Activated naive CD4-positive, alpha-beta T cell treated with anti-CD3 and anti-CD28 coated beads, Interleukin-2, amount 50 U/mL, for 72 hours (primary cell): ENCODE measurements around the gene RDH16. TPM values are rescaled to one million over a fixed set of nuclear protein-coding genes. Genes with fewer than 3 reads are reported as not detected.
"Not testable (repeated sequence)": the region's sequence is repeated elsewhere in the genome, so short reads cannot be mapped to it uniquely, and the experiment has no call there.

Experiments used
- ATAC-seq, 2 donors: fragments of 150-1000 bp; cut with Tn5 transposase; 2 replicates each; pipeline ENCODE4 v1.10.0; 2021; ENCODE audit warnings: mild to moderate bottlenecking in 2 of 2, moderate library complexity in 2 of 2
- DNase-seq, 2 donors: peaks; one replicate each; pipeline ENCODE4 v3.0.0; 2021 to 2022; ENCODE audit warnings: low spot score in 2 of 2
- H3K27ac Mint-ChIP-seq, 2 donors: one replicate each; pipeline ENCODE4 v1.8.0; 2022; ENCODE audit warnings: mild to moderate bottlenecking in 2 of 2, mixed read lengths in 2 of 2
- H3K36me3 Mint-ChIP-seq, 2 donors: one replicate each; pipeline ENCODE4 v1.8.0; 2022; ENCODE audit warnings: mixed read lengths in 2 of 2
- H3K9me3 Mint-ChIP-seq, 2 donors: one replicate each; pipeline ENCODE4 v1.8.0; 2022; ENCODE audit warnings: mixed read lengths in 2 of 2
- total RNA-seq, 2 donors: library from RNA; stranded (reverse); gene quantifications; one replicate each; pipeline ENCODE4 v1.2.3, GENCODE V29; 2022

RDH16 gene
- total RNA-seq, 2 donors from 2014 or later, result 0.29 to 0.93 TPM

DNA sequence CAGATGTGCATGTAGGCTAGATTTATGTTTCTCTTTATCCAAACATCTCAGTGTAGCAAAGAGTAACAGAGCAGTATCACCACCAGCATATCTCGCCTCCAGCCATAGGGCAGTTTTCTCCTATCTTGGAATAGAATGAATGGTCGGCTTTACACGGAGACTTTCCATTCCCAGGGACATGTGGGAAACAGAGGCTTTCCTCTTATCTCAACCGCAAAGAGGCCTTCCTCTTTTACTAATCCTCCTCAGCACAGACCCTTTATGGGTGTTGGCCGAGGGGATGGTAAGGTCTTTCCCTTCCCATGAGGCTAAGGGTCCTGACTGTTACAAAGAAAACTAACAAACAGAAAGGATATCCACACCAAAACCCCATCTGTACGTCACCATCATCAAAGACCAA lies 11.5 kb upstream of the RDH16 start:
- H3K27ac Mint-ChIP-seq, DNase-seq, ATAC-seq: not testable (repeated sequence)

DNA sequence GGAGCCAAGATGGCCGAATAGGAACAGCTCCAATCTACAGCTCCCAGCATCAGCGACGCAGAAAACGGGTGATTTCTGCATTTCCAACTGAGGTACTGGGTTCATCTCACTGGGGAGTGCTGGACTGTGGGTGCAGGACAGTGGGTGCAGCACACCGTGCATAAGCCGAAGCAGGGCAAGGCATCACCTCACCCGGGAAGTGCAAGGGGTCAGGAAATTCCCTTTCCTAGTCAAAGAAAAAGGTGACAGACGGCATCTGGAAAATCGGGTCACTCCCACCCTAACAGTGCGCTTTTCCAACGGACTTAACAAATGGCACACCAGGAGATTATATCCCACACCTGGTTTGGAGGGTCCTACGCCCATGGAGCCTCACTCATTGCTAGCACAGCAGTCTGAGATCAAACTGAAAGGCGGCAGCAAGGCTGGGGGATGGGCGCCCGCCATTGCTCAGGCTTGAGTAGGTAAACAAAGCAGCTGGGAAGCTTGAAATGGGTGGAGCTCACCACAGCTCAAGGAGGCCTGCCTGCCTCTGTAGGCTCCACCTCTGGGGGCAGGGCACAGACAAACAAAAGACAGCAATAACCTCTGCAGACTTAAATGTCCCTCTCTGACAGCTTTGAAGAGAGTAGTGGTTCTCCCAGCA lies 8.7 kb upstream of the RDH16 start:
- H3K27ac Mint-ChIP-seq, H3K9me3 Mint-ChIP-seq, DNase-seq, H3K36me3 Mint-ChIP-seq, ATAC-seq: not testable (repeated sequence)

More for the DNA sequence above, 11.5 kb upstream of the RDH16 start:
- not testable (repeated sequence) for H3K9me3 Mint-ChIP-seq, H3K36me3 Mint-ChIP-seq

DNA sequence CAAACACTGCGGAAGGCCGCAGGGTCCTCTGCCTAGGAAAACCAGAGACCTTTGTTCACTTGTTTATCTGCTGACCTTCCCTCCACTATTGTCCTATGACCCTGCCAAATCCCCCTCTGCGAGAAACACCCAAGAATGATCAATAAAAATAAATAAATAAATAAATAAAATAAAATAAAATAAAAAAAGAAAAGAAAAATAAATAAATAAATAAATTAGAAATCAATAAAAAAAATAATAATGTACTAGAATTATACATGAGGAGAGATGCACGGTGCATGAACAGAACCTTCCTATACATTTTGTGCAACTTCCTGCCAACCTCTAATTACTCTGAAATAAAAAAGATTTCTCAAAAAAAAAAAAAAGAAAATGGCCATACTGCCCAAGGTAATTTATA lies 7.7 kb upstream of the RDH16 start:
- DNase-seq, H3K27ac Mint-ChIP-seq, H3K9me3 Mint-ChIP-seq, H3K36me3 Mint-ChIP-seq, ATAC-seq: not testable (repeated sequence)

GRCh38 chr12:56963557-56963956 lies 6.1 kb upstream of the RDH16 start:
- DNase-seq, ATAC-seq, H3K9me3 Mint-ChIP-seq, H3K27ac Mint-ChIP-seq: not testable (repeated sequence)
- peaks cover 0 to 10% of the 10 kb centered on the region in 2 donors for H3K36me3 Mint-ChIP-seq

DNA sequence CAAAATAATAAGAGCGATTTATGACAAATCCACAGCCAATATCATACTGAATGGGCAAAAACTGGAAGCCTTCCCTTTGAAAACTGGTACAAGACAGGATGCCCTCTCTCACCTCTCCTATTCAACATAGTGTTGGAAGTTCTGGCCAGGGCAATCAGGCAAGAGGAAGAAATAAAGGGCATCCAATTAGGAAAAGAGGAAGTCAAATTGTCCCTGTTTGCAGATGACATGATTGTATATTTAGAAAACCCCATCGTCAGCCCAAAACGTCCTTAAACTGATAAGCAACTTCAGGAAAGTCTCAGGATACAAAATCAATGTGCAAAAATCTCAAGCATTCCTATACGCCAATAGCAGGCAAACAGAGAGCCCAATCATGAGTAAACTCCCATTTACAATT lies 4.8 kb upstream of the RDH16 start:
- not testable (repeated sequence) for ATAC-seq
- peaks cover 0 to 17% of the 10 kb centered on the region in 2 donors for H3K36me3 Mint-ChIP-seq

GRCh38 chr12:56958422-56958821 lies 1.0 kb upstream of the RDH16 start:
- peaks cover 3 to 9% of the 10 kb centered on the region in 2 donors for H3K9me3 Mint-ChIP-seq

More for the DNA sequence above, 4.8 kb upstream of the RDH16 start:
- DNase-seq, H3K27ac Mint-ChIP-seq, H3K9me3 Mint-ChIP-seq: not testable (repeated sequence)

DNA sequence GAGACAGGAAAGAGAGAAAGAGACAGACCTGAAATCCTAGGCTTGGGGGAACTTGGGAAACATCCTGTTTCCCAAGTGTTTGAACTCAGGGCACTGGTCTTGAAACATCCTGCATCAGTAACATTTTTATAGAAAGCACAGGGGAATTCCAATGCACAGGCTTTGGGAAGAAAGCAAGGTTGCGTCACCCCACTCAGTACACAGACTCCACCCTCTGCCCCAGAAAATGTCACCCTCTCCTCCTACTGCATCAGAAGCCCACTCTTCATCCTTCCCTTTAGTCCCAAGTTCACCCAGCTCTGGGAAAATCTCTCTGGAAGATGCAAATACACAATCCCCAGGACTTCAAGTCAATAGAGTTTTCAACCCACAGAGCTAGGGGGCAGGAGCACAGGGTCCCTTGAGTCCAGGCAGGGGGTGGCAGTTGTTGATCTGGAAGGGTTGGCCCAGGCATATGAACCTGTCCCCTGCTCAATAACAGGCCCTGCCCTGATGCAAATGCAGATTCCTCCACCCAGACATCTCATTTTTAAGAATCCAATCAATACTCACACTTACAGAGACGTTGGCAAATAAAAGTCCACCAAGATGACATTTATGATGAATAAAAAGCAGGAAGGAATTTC lies 1.7 kb downstream of the RDH16 start:
- Mint-ChIP-seq H3K36me3 (peaks cover 0 to 17% of the 10 kb centered on the region in 2 donors), H3K27ac (peak overlapping the region in 1 of 2 donors; percentile 66), H3K9me3 (peaks cover 3 to 9% of the 10 kb centered on the region in 2 donors)
- no peak for ATAC-seq
- DNase-seq, result no peak

More at GRCh38 chr12:56958422-56958821, 1.0 kb upstream of the RDH16 start:
- DNase-seq (no peak), ATAC-seq (no peak)
- Mint-ChIP-seq H3K36me3 (peaks cover 0 to 17% of the 10 kb centered on the region in 2 donors), H3K27ac (no peak overlapping the region)

DNA sequence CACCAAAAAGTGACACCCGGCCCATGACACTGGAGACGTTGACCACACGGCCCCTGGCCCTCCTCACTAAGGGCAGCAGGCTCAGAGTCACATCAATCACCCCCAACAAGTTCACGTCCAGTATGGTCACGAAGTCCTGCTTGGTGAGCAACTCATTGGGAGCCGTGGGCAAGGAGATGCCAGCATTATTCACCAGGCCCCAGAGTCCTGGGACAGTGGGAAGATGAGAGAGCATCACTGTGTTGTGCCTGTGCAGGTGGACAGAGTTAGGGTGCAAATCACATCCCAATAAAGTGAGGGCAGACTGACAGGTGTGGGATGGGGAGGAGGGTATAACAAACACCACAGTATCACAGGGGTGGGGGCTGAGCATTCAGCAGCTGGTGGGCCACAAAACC lies 2.5 kb downstream of the RDH16 start:
- Mint-ChIP-seq H3K27ac (no peak overlapping the region), H3K36me3 (peaks cover 0 to 17% of the 10 kb centered on the region in 2 donors), H3K9me3 (peaks cover 3 to 9% of the 10 kb centered on the region in 2 donors)
- DNase-seq (no peak), ATAC-seq (no peak)

GRCh38 chr12:56954057-56954957 lies 3.1 kb downstream of the RDH16 start:
- peaks cover under 1 to 6% of the 10 kb centered on the region in 2 donors for H3K9me3 Mint-ChIP-seq
- DNase-seq (no peak), ATAC-seq (no peak)
- peaks cover 0 to 13% of the 10 kb centered on the region in 2 donors for H3K36me3 Mint-ChIP-seq
- no peak overlapping the region for H3K27ac Mint-ChIP-seq

DNA sequence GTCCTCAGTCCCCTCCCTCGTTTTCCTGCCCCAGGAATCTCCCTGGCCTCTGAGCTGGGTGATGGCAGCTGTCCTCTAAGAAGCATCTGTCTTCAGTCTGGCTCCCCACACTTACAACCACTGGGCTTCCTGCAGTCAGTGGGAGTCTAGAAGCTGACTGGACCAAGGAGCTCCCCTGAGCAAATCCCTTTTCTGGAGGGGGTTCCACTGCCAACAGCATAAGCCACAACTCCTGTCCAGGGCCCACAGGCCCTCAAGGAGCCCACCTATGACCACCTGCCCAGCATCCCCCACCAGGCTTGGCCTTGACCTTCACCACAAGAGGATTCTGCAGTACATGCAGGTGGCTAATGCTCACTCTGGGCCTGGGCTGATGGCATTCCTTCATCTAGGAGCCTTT lies 4.1 kb downstream of the RDH16 start:
- H3K27ac Mint-ChIP-seq, result no peak overlapping the region
- no peak for ATAC-seq
- no peak for DNase-seq
- H3K9me3 Mint-ChIP-seq, result peaks cover 0 to 5% of the 10 kb centered on the region in 2 donors
- H3K36me3 Mint-ChIP-seq, result peaks cover 0 to 6% of the 10 kb centered on the region in 2 donors

DNA sequence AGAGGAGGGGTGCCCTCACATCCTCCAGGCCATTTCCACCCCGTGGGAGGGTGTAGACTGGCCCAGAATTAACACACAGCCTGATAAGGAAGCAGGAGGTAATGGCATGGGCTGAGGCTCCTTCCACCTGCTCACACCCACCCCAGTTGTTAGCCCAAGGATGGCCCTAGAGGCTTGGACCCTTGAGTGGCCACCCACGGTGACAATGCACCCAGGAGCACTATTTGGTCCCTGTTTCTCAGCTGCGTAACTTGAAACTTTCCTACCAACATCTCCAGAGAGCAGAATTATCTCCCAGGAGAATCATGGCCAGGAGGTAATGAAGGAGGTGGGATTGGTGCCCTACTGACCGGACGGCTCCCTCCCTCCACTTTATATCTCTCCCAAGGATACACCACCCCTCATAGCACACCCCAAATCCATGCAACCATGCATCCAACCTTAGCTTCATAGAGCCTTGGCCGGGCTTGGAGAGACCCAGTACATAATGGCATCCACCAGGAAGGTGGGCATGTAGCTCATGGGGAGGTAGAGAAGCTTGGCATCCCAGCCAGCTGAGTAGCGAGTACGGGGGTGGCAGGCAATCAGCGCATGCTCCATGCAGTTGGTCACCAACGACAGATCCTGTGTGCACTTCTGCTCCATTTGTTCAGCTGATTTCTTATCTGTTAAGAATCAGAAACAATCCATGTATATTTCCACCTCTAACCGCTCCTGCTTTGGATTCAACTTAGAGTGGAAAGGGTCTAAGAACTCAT lies 5.6 kb downstream of the RDH16 start:
- H3K27ac Mint-ChIP-seq, result no peak overlapping the region
- H3K36me3 Mint-ChIP-seq, result no peaks in the 10 kb centered on the region
- DNase-seq (no peak), ATAC-seq (no peak)
- H3K9me3 Mint-ChIP-seq, result peaks cover 0 to 5% of the 10 kb centered on the region in 2 donors

DNA sequence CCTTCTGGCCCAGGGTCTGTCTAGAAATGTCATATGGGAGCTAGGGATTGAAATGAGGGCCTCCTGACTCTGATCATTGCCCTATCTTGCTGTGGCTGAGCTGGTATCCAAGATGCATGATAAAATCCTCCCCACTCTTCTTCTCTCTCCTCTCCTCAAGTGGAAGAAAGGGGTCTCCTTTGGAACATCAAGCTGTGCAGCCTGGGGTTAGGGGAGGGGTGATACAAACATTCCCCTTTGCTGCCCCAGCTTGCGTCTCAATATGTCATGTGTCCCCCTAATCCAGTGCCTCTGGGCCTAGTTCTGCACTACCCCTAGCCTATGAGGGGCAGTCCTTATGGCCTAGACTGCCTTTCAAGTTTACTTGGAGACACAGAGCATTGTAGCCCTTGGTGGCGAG lies 8.5 kb downstream of the RDH16 start:
- no peak for ATAC-seq
- no peaks in the 10 kb centered on the region for H3K36me3 Mint-ChIP-seq
- no peak for DNase-seq
- peaks cover 0 to 14% of the 10 kb centered on the region in 2 donors for H3K9me3 Mint-ChIP-seq
- peak overlapping the region in 1 of 2 donors; percentile 32 for H3K27ac Mint-ChIP-seq

DNA sequence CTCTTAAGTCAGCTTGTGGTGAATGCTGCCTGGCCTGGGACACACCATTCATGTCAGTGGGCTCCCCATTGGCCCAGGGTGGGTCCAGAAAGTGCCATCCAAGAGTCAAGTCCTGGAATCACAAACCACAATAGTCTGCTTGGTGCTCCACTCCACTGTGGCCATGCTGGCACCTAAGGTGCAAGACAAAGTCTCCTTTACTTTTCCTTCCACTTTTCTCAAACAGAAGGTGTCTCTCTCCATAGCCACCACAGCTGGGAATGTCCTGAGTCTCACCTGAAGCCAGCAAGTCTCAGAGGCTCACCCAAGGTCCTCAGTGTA lies 9.0 kb downstream of the RDH16 start:
- Mint-ChIP-seq H3K9me3 (peaks cover 0 to 16% of the 10 kb centered on the region in 2 donors), H3K36me3 (no peaks in the 10 kb centered on the region), H3K27ac (no peak overlapping the region)
- no peak for DNase-seq
- no peak for ATAC-seq

DNA sequence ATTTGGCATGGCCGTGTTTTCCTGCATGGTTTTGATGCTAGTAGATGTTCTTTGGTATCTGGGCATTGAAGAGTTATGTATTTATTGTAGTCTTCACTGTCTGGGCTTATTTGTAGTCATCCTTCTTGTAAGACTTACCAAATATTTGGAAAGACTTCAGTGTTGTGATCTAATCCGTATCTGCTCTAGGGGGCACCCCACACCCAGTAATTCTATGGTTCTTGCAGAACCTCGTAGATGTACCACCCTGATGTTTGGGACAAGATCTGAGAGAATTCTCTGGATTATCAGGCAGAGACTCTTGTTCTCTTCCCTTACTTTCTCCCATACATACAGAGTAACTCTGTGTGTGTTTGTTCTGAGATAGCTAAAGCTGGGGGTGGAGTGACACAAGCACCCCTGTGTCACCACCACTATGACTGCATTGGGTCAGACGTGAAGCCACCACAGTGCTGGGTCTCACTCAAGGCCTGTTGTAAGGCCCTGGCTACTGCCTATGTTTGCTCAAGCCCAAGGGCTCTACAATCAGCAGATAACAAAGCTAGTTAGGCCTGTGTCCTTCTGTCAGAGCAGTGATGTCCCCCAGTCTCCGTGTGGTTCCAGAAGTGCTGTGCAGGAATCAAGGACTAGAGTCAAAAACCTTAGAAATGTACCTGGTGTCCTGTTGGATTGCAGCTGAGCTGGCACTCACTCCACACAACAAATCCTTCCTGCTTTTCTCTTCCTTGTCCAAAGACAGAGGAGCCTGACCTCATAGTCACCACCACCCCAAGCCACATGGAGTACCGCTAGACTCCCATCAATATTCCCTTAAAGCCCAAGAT lies 9.6 kb downstream of the RDH16 start:
- H3K9me3 Mint-ChIP-seq, result peaks cover 0 to 16% of the 10 kb centered on the region in 2 donors
- DNase-seq, result no peak
- no peak for ATAC-seq
- H3K36me3 Mint-ChIP-seq, result no peaks in the 10 kb centered on the region
- H3K27ac Mint-ChIP-seq, result no peak overlapping the region

GRCh38 chr12:56943878-56944277 lies 13.5 kb downstream of the RDH16 start:
- no peaks in the 10 kb centered on the region for H3K36me3 Mint-ChIP-seq
- ATAC-seq, result no peak
- H3K27ac Mint-ChIP-seq, result no peak overlapping the region
- H3K9me3 Mint-ChIP-seq, result peaks cover 0 to 16% of the 10 kb centered on the region in 2 donors
- DNase-seq, result no peak

DNA sequence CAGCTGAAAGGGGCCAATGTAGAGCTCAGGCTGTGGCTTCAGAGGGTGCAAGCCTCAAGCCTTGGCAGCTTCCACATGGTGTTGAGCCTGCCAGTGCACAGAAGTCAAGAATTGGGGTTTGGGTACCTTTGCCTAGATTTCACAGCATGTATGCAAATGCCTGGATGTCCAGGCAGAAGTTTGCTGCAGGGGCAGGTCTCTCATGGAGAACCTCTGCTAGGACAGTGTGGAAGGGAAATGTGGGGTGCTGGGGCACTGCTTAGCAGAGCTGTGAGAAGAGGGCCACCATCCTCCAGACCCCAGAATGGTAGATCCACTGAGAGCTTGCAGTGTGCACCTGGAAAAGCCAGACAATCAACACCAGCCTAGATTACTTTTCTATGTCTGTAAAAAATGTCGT lies 14.0 kb downstream of the RDH16 start:
- H3K36me3 Mint-ChIP-seq, H3K27ac Mint-ChIP-seq, DNase-seq, ATAC-seq: not testable (repeated sequence)
- peaks cover 0 to 16% of the 10 kb centered on the region in 2 donors for H3K9me3 Mint-ChIP-seq
